HEK293 (cell line): ENCODE measurements around the gene HNRNPUL2.

Experiments used
- CTCF ChIA-PET: fragments of 350-600 bp; formaldehyde crosslinking; extraction: SDS; loops from one replicate; lab custom pipeline; 2021; ENCODE audit warnings: antibody characterized with exemption; lab: Yijun Ruan, JAX
- POLR2A ChIA-PET: fragments of 300-600 bp; formaldehyde crosslinking; extraction: SDS; loops from one replicate; lab custom pipeline; 2020; ENCODE audit warnings: antibody characterized with exemption, inconsistent platforms; lab: Yijun Ruan, JAX
- H3K27ac ChIP-seq: fragments of 200-500 bp; sonication (Bioruptor generic); 2 replicates; pipeline ENCODE4 v1.5.1; 2014; ENCODE audit warnings: low read depth, low read length, control low read depth, inconsistent platforms; ENCODE audit errors: extremely low read depth
- H3K36me3 ChIP-seq, 2 experiments: fragments of 200-500 bp in 1 of 2; sonication (Bioruptor generic) in 1 of 2; 1 replicate in 1 of 2; 2 replicates in 1 of 2; pipeline ENCODE4 v1.5.1; 2014 to 2017; ENCODE audit warnings: inconsistent platforms in 2 of 2, low read length in 2 of 2; ENCODE audit not compliant: control insufficient read depth in 2 of 2, insufficient read depth in 1 of 2
- H3K4me1 ChIP-seq: fragments of 200-500 bp; sonication (Bioruptor generic); 2 replicates; pipeline ENCODE4 v1.5.1; 2014; ENCODE audit warnings: mild to moderate bottlenecking, low read length, inconsistent platforms; ENCODE audit not compliant: control insufficient read depth, insufficient read depth
- H3K4me3 ChIP-seq: 2 replicates; pipeline ENCODE4 v1.5.1; 2011; ENCODE audit warnings: low read depth, mild to moderate bottlenecking, control low read depth, low read length, moderate library complexity
- H3K9me3 ChIP-seq: fragments of 200-500 bp; sonication (Bioruptor generic); 2 replicates; pipeline ENCODE4 v1.5.1; 2014; ENCODE audit warnings: low read depth, low read length, inconsistent platforms; ENCODE audit not compliant: control insufficient read depth, insufficient read depth
- FEZF1 ChIP-seq: fragments of 450-650 bp; formaldehyde crosslinking; IDR thresholded peaks from 2 replicates; pipeline ENCODE4 v1.5.1; 2016; ENCODE audit warnings: missing biosample characterization, missing genetic modification characterization
- GLIS1 ChIP-seq: fragments of 450-650 bp; formaldehyde crosslinking; IDR thresholded peaks from 2 replicates; pipeline ENCODE4 v1.5.1; 2016; ENCODE audit warnings: missing biosample characterization, missing genetic modification characterization
- GLIS2 ChIP-seq: fragments of 450-650 bp; formaldehyde crosslinking; IDR thresholded peaks from 2 replicates; pipeline ENCODE4 v1.5.1; 2016; ENCODE audit warnings: missing biosample characterization, missing genetic modification characterization
- KLF17 ChIP-seq: fragments of 450-650 bp; formaldehyde crosslinking; IDR thresholded peaks from 2 replicates; pipeline ENCODE4 v1.5.1; 2016; ENCODE audit warnings: missing biosample characterization, missing genetic modification characterization
- KLF9 ChIP-seq: fragments of 450-650 bp; formaldehyde crosslinking; IDR thresholded peaks from 2 replicates; pipeline ENCODE4 v1.5.1; 2016; ENCODE audit warnings: missing biosample characterization, missing genetic modification characterization, low read depth
- SCRT2 ChIP-seq: fragments of 450-650 bp; formaldehyde crosslinking; IDR thresholded peaks from 2 replicates; pipeline ENCODE4 v1.5.1; 2016; ENCODE audit warnings: missing biosample characterization, missing genetic modification characterization
- ZBTB17 ChIP-seq: fragments of 450-650 bp; formaldehyde crosslinking; IDR thresholded peaks from 2 replicates; pipeline ENCODE4 v1.5.1; 2016; ENCODE audit warnings: missing biosample characterization, missing genetic modification characterization
- ZBTB20 ChIP-seq: fragments of 450-650 bp; formaldehyde crosslinking; IDR thresholded peaks from 2 replicates; pipeline ENCODE4 v1.5.1; 2016; ENCODE audit warnings: missing biosample characterization, missing genetic modification characterization
- ZBTB26 ChIP-seq: fragments of 450-650 bp; formaldehyde crosslinking; optimal IDR thresholded peaks from 2 replicates; pipeline ENCODE3; 2016; ENCODE audit warnings: missing biosample characterization, mild to moderate bottlenecking, missing genetic modification characterization
- ZFHX2 ChIP-seq: fragments of 450-650 bp; formaldehyde crosslinking; conservative IDR thresholded peaks from 2 replicates; pipeline ENCODE4 v1.5.1; 2016; ENCODE audit warnings: missing biosample characterization, missing genetic modification characterization
- ZNF174 ChIP-seq: fragments of 450-650 bp; formaldehyde crosslinking; IDR thresholded peaks from 2 replicates; pipeline ENCODE4 v1.5.0; 2017; ENCODE audit warnings: missing biosample characterization, mild to moderate bottlenecking, missing genetic modification characterization
- ZNF335 ChIP-seq: fragments of 450-650 bp; formaldehyde crosslinking; conservative IDR thresholded peaks from 2 replicates; pipeline ENCODE4 v1.5.1; 2016; ENCODE audit warnings: missing biosample characterization, missing genetic modification characterization
- ZNF341 ChIP-seq: fragments of 450-650 bp; formaldehyde crosslinking; IDR thresholded peaks from 2 replicates; pipeline ENCODE4; 2016; ENCODE audit warnings: low read depth, missing biosample characterization, missing genetic modification characterization
- ZNF391 ChIP-seq: fragments of 450-650 bp; formaldehyde crosslinking; IDR thresholded peaks from 2 replicates; pipeline ENCODE4 v1.5.1; 2016; ENCODE audit warnings: low read depth, missing biosample characterization, missing genetic modification characterization, borderline replicate concordance
- ZNF394 ChIP-seq: fragments of 450-650 bp; formaldehyde crosslinking; IDR thresholded peaks from 2 replicates; pipeline ENCODE4 v1.5.1; 2016; ENCODE audit warnings: missing biosample characterization, missing genetic modification characterization, mild to moderate bottlenecking, moderate library complexity, borderline replicate concordance
- ZNF449 ChIP-seq: fragments of 450-650 bp; formaldehyde crosslinking; IDR thresholded peaks from 2 replicates; pipeline ENCODE4 v1.5.1; 2017; ENCODE audit warnings: missing biosample characterization, mild to moderate bottlenecking, missing genetic modification characterization, moderate library complexity
- ZNF544 ChIP-seq: fragments of 450-650 bp; formaldehyde crosslinking; IDR thresholded peaks from 2 replicates; pipeline ENCODE4 v1.5.0; 2017; ENCODE audit warnings: missing biosample characterization, missing genetic modification characterization
- ZNF629 ChIP-seq: fragments of 450-650 bp; formaldehyde crosslinking; IDR thresholded peaks from 2 replicates; pipeline ENCODE4 v1.5.1; 2017; ENCODE audit warnings: missing biosample characterization, missing genetic modification characterization
- ZNF707 ChIP-seq: fragments of 450-650 bp; formaldehyde crosslinking; IDR thresholded peaks from 2 replicates; pipeline ENCODE4 v1.5.1; 2016; ENCODE audit warnings: missing biosample characterization, missing genetic modification characterization
- ZSCAN23 ChIP-seq: fragments of 450-650 bp; formaldehyde crosslinking; IDR thresholded peaks from 2 replicates; pipeline ENCODE4 v1.5.1; 2016; ENCODE audit warnings: missing biosample characterization, missing genetic modification characterization

HNRNPUL2 gene

GRCh38 chr11:62665075-62665598 lies 62.1 kb downstream of the HNRNPUL2 start, which contains the start of the genes C11orf98 and CSKMT (continued):
- TF ChIP-seq ZBTB26 (tag by site-specific recombination) (peak; percentile 55), GLIS1 (peak; percentile 68)

- H3K36me3 ChIP-seq: peaks cover 0 to 39% of the 10 kb centered on the region in 2 experiments; a peak in 2 of 3 replicates
- peak overlapping the region; percentile 66 for H3K27ac ChIP-seq
- H3K9me3 ChIP-seq: no peaks in the 10 kb centered on the region
- ChIA-PET POLR2A (interaction anchor here (0.6 to 5.0 kb wide), 49 partner anchors 9 to 240 kb away, joined by 3 to 90 read pairs (median 6); partner anchors contain the start of genes B3GAT3, EEF1G, GANAB and HNRNPUL2), CTCF (interaction anchor here (0.6 to 2.5 kb wide), 10 partner anchors 9 to 121 kb away, joined by 3 to 10 read pairs (median 3); no protein-coding TSS in a partner anchor)
- H3K4me1 ChIP-seq: no peaks in the 10 kb centered on the region
- TF ChIP-seq GLIS2 (tag by site-specific recombination) (peak; percentile 41; the same call in 1 of the 2 replicates), ZNF629 (no peak), KLF17 (tag by site-specific recombination) (no peak), ZNF335 (tag by site-specific recombination) (peak; percentile 41; the same call in 1 of the 2 replicates), ZNF544 (tag by site-specific recombination) (no peak), ZBTB20 (peak; percentile 89), FEZF1 (no peak), KLF9 (0 out of 2 replicates have a peak, but pooled peaks have one; percentile 12), ZNF449 (0 out of 2 replicates have a peak, but pooled peaks have one; percentile 20), ZBTB17 (tag by site-specific recombination) (0 out of 2 replicates have a peak, but pooled peaks have one; percentile 46), ZSCAN23 (tag by site-specific recombination) (no peak), ZNF394 (tag by site-specific recombination) (0 out of 2 replicates have a peak, but pooled peaks have one; percentile 11), ZNF174 (tag by site-specific recombination) (no peak), ZNF391 (tag by site-specific recombination) (no peak), SCRT2 (tag by site-specific recombination) (peak; percentile 25; the same call in 1 of the 2 replicates), ZNF341 (tag by site-specific recombination) (peak; percentile 87), ZFHX2 (tag by site-specific recombination) (peak; percentile 51), ZNF707 (tag by site-specific recombination) (no peak)
- peak overlapping the region; percentile 89 for H3K4me3 ChIP-seq
These were observed 62.7 kb downstream of the HNRNPUL2 start for GRCh38 chr11:62664405-62665074.
